Measurements from ENCODE around the gene ZDHHC14.

GRCh38 chr6:157486572-157486971 lies 105.6 kb downstream of the ZDHHC14 start:
- TF ChIP-seq ZFX (IDR thresholded peaks at IDR 0.05; ENCODE audit: borderline replicate concordance): no peak
- TF ChIP-seq, protein P1, sequence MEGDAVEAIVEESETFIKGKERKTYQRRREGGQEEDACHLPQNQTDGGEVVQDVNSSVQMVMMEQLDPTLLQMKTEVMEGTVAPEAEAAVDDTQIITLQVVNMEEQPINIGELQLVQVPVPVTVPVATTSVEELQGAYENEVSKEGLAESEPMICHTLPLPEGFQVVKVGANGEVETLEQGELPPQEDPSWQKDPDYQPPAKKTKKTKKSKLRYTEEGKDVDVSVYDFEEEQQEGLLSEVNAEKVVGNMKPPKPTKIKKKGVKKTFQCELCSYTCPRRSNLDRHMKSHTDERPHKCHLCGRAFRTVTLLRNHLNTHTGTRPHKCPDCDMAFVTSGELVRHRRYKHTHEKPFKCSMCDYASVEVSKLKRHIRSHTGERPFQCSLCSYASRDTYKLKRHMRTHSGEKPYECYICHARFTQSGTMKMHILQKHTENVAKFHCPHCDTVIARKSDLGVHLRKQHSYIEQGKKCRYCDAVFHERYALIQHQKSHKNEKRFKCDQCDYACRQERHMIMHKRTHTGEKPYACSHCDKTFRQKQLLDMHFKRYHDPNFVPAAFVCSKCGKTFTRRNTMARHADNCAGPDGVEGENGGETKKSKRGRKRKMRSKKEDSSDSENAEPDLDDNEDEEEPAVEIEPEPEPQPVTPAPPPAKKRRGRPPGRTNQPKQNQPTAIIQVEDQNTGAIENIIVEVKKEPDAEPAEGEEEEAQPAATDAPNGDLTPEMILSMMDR (IDR thresholded peaks at IDR 0.05): no peak

Data from 22Rv1 (cell line).